IPS-18a (cell line): ENCODE data around the gene ULBP3.

Source experiments
- H3K27ac ChIP-seq: one replicate; pipeline ENCODE4 v1.5.1; 2013; ENCODE audit warnings: low read length
- H3K27me3 ChIP-seq: one replicate; pipeline ENCODE4 v1.6.1; 2013; ENCODE audit warnings: mild to moderate bottlenecking, low read length; ENCODE audit not compliant: control insufficient read depth, insufficient read depth
- H3K36me3 ChIP-seq: one replicate; pipeline ENCODE4 v1.6.1; 2013; ENCODE audit warnings: low read depth, low read length; ENCODE audit not compliant: control insufficient read depth
- H3K4me1 ChIP-seq: one replicate; pipeline ENCODE4 v1.6.1; 2013; ENCODE audit warnings: low read depth, low read length; ENCODE audit not compliant: control insufficient read depth
- H3K4me3 ChIP-seq: one replicate; pipeline ENCODE4 v1.5.1; 2013; ENCODE audit warnings: low read length
- H3K9ac ChIP-seq: one replicate; pipeline ENCODE4 v1.6.1; 2013; ENCODE audit warnings: mild to moderate bottlenecking, low read length, moderate library complexity
- H3K9me3 ChIP-seq: one replicate; pipeline ENCODE4 v1.6.1; 2013; ENCODE audit warnings: low read depth, low read length; ENCODE audit not compliant: control insufficient read depth

ULBP3 gene

DNA sequence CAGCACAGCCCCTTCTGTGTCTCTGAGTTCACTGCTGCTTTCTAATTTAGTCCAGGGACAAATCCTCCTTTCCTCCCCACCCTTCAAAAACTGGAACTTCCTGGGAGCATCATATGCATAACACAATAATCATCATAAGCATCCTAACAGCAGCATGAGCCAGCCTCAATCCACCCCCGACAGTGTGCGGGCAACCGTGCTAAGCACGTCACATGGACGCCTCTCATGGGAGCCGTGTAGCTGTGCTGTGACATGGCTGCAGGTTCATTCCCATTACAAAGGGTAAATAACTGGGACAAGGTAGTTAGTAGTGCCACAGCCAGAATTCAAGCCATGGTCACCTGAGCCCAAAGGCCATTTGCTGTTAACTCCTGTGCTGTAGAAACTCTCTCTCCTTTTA, 24.5 kb upstream of the ULBP3 start:
- H3K9me3 ChIP-seq, result no peaks in the 10 kb centered on the region
- H3K4me1 ChIP-seq, result no peaks in the 10 kb centered on the region
- no peak overlapping the region for H3K9ac ChIP-seq
- H3K4me3 ChIP-seq, result no peak overlapping the region
- H3K27ac ChIP-seq, result no peak overlapping the region
- no peaks in the 10 kb centered on the region for H3K27me3 ChIP-seq
- H3K36me3 ChIP-seq, result no peaks in the 10 kb centered on the region

DNA sequence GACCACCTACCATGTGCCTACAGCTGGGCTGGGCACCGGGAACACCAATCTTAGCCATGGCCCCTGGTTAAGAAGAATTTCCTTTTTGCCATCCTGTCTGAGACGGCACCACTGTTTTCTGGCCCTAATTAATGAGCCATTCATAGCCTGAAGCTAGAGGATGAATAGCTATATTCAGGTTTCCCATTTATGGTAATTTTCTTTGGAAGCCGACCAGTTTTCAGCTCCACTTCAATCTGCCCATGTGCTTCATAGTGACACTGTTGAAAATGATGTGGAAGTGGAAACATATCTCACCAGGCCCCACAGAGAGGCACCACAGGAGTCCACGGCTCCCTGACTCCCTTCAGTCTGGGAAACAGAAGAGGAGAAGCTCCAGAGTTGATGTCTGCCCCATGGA, 22.6 kb upstream of the ULBP3 start:
- no peak overlapping the region for H3K27ac ChIP-seq
- no peaks in the 10 kb centered on the region for H3K9me3 ChIP-seq
- no peaks in the 10 kb centered on the region for H3K36me3 ChIP-seq
- no peaks in the 10 kb centered on the region for H3K4me1 ChIP-seq
- no peak overlapping the region for H3K9ac ChIP-seq
- no peaks in the 10 kb centered on the region for H3K27me3 ChIP-seq
- H3K4me3 ChIP-seq, result no peak overlapping the region

DNA sequence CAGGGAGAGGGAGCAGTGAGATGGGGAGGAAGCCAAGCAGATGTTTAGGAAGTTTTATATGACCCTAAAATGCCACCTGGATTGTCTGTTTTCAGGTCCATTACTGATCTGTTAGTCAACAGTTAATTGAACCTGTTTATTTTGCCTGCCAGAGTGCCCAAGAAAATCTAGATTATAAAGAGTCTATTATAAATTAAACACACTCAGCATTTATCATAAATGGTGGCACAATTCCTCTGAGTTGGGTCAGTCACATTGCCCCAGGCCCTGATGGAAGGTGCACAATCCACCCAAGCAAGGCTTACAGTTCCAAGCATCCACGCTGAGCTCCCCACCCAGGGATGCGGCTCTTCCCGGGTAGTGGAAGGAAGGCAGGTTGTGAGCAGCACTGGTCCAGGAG, 21.4 kb upstream of the ULBP3 start:
- H3K27me3 ChIP-seq, result no peaks in the 10 kb centered on the region
- no peak overlapping the region for H3K27ac ChIP-seq
- H3K4me1 ChIP-seq, result no peaks in the 10 kb centered on the region
- no peaks in the 10 kb centered on the region for H3K9me3 ChIP-seq
- no peak overlapping the region for H3K4me3 ChIP-seq
- H3K36me3 ChIP-seq, result no peaks in the 10 kb centered on the region
- no peak overlapping the region for H3K9ac ChIP-seq

DNA sequence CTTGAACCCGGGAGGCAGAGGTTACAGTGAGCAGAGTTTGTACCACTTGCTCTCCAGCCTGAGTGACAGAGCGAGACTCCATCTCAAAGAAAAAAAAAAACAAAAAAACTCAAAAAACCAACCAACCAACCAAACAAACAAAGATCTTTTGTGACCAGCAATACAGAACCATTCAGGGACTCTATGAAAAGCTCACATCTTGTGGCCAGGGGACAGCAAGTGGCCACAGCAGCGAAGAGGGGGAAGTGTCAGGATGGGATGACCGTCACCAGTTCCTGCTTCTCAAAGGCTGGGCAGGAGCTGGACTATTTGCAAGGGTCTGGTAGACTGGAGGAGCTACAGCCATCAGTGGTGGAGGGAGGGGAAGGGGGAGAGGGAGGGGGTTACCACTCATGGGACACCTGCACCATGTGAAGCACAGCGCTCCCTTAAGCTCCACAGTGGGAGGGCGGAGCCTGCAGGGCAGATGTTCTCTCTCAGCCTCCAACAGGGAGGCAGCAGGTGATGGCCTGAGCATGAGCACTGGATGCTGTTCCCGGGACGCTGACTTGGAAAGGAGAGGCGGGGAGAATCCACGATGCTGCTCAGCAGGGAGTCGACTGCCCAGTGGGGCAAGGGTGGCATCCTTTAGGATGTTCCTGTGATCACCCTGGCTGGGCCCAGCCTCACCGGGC, 19.7 kb upstream of the ULBP3 start:
- Histone ChIP-seq H3K27me3 (no peaks in the 10 kb centered on the region), H3K9ac (no peak overlapping the region), H3K4me3 (no peak overlapping the region), H3K27ac (no peak overlapping the region), H3K4me1 (no peaks in the 10 kb centered on the region), H3K36me3 (no peaks in the 10 kb centered on the region), H3K9me3 (no peaks in the 10 kb centered on the region)

DNA sequence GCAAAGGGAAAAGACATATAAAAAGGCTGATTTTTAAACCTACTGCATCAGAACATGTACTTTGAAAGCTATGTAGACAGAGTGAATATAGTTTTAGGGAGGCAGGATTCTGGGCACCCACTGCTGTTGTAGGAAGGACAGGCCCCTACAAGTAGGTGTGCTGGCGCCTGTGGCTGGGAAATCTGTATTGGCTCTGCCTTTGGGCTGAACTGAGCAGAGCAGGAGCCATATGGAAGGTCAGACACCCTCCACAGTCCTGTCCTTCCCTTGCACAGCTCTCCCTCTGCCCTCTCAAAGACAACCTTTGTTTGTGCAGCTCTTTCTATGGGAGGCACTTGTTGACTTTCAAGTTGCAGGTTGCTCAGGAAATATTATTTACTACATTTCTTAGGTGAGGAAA, 18.4 kb upstream of the ULBP3 start:
- Histone ChIP-seq H3K36me3 (no peaks in the 10 kb centered on the region), H3K27me3 (no peaks in the 10 kb centered on the region), H3K9ac (no peak overlapping the region), H3K4me1 (no peaks in the 10 kb centered on the region), H3K9me3 (no peaks in the 10 kb centered on the region), H3K27ac (no peak overlapping the region), H3K4me3 (no peak overlapping the region)

DNA sequence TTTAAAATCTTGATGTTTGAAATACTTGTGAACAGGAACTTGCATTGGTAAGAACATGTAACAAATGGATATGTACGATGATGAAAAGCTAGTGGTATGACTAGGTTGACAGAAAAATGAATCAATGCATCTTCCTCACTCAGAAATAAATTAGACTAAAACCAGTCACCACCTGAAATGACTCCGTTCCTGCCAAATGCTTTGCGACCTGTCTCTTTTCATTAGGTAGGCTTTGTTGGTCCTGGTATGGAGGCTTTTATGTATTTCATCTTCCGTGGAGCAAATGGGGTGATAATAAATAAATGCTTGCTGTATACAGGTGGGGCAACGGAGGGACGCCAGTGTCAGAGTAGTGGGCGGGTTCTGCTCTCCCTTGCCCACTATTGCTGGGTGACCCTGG, 17.1 kb upstream of the ULBP3 start:
- Histone ChIP-seq H3K4me3 (no peak overlapping the region), H3K27me3 (no peaks in the 10 kb centered on the region), H3K36me3 (no peaks in the 10 kb centered on the region), H3K9me3 (no peaks in the 10 kb centered on the region), H3K4me1 (no peaks in the 10 kb centered on the region), H3K9ac (no peak overlapping the region), H3K27ac (no peak overlapping the region)

DNA sequence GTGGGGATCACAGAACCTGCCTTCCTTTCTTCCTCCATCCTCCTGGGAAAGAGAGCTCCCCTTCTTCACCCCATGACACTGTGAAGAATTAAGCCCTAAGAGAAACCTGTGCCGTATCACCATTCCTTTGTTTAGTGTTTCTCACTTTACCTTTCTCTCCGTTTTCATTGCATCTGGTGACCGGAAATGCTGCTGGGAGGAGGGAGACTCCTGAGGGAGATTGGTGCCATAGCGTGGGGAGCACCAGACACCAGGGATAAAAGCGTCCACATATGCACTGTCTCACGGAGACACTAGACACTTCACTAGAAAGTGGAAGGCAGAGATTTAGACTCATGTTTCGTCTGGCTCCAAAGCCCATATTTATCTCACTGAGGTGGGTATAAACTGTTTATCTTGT, 15.5 kb upstream of the ULBP3 start:
- H3K9ac ChIP-seq, result no peak overlapping the region
- H3K36me3 ChIP-seq, result no peaks in the 10 kb centered on the region
- no peak overlapping the region for H3K4me3 ChIP-seq
- no peaks in the 10 kb centered on the region for H3K4me1 ChIP-seq
- H3K9me3 ChIP-seq, result no peaks in the 10 kb centered on the region
- no peak overlapping the region for H3K27ac ChIP-seq
- no peaks in the 10 kb centered on the region for H3K27me3 ChIP-seq

DNA sequence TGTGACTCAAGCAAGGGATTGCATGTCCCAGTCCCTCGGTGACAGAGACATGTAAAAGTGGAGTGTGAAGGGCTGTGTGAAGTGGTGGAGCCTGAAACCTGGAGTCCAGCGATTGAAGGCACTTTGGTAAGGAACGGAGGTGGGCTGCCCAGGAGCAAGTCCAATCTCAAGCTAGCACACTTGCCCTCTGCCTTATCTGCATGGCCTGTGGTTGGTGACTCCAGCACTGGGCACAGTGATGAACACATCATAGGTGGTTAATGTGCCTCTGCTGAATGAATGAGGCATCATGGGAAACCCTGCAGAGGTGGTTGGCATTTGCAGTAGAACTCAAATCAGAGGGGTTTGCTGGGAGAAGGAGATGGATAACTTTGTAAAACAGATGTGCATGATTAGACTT, 14.9 kb upstream of the ULBP3 start:
- H3K9me3 ChIP-seq, result no peaks in the 10 kb centered on the region
- H3K36me3 ChIP-seq, result no peaks in the 10 kb centered on the region
- H3K27ac ChIP-seq, result no peak overlapping the region
- H3K9ac ChIP-seq, result no peak overlapping the region
- H3K27me3 ChIP-seq, result no peaks in the 10 kb centered on the region
- no peak overlapping the region for H3K4me3 ChIP-seq
- H3K4me1 ChIP-seq, result no peaks in the 10 kb centered on the region

DNA sequence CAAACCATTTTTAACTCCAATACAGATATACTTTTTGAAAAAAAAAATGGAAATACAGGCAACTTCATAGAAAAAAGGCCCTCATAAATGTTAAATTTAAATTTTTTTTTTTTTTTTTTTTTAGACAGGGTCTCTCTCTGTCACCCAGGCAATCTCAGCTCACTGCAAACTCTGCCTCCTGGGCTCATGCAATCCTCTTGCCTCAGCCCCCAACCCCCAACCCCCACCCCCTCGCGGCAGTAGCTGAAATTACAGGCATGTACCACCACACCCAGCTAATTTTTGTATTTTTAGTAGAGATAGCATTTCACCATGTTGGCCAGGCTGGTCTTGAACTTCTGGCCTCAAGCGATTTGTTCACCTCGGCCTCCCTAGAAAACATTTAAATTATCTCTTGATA, 12.8 kb upstream of the ULBP3 start:
- Histone ChIP-seq H3K9me3 (no peaks in the 10 kb centered on the region), H3K27ac (no peak overlapping the region), H3K27me3 (no peaks in the 10 kb centered on the region), H3K36me3 (no peaks in the 10 kb centered on the region), H3K9ac (no peak overlapping the region), H3K4me1 (no peaks in the 10 kb centered on the region), H3K4me3 (no peak overlapping the region)

DNA sequence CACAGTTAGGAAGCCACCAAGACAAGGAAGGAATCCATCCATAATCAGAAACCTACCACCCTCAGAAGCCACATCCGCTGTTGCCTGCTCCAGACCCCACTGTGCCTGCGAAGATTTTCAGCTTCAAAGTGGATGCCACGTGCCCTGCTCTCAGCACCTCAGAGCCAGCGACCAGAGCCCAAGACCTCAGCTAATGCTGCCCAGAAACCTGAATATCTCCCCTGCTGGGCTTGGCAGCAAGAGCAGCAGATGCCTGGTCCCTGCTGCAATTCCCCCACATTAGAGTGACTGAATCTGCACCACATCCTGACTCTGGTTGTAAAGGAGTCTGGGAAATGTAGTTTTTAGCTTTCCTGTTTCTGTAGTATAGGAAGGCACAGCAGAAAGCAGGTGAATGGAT, 10.7 kb upstream of the ULBP3 start:
- Histone ChIP-seq H3K36me3 (no peaks in the 10 kb centered on the region), H3K9ac (no peak overlapping the region), H3K9me3 (no peaks in the 10 kb centered on the region), H3K27me3 (no peaks in the 10 kb centered on the region), H3K4me3 (no peak overlapping the region), H3K27ac (no peak overlapping the region), H3K4me1 (peaks cover 3% of the 10 kb centered on the region)

DNA sequence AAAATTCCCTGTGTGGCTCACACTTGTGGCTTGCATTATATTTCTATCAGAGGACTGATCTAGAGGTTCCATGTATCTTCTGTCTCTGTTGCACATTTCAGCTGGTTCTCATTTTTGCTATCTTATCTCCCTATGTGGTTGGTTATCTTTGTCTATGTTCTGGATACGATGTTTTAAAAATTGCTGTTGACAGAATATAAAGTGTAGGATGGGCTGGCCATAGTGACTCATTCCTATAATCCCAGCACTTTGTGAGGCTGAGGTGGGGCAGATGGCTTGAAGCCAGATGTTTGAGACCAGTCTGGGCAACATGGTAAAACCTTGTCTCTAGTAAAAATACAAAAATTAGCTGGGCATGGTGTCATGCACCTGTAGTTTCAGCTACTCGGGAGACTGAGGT, 9.9 kb upstream of the ULBP3 start:
- no peaks in the 10 kb centered on the region for H3K9me3 ChIP-seq
- no peak overlapping the region for H3K4me3 ChIP-seq
- H3K36me3 ChIP-seq, result no peaks in the 10 kb centered on the region
- H3K27ac ChIP-seq, result no peak overlapping the region
- H3K9ac ChIP-seq, result no peak overlapping the region
- H3K27me3 ChIP-seq, result no peaks in the 10 kb centered on the region
- H3K4me1 ChIP-seq, result peaks cover 3% of the 10 kb centered on the region

DNA sequence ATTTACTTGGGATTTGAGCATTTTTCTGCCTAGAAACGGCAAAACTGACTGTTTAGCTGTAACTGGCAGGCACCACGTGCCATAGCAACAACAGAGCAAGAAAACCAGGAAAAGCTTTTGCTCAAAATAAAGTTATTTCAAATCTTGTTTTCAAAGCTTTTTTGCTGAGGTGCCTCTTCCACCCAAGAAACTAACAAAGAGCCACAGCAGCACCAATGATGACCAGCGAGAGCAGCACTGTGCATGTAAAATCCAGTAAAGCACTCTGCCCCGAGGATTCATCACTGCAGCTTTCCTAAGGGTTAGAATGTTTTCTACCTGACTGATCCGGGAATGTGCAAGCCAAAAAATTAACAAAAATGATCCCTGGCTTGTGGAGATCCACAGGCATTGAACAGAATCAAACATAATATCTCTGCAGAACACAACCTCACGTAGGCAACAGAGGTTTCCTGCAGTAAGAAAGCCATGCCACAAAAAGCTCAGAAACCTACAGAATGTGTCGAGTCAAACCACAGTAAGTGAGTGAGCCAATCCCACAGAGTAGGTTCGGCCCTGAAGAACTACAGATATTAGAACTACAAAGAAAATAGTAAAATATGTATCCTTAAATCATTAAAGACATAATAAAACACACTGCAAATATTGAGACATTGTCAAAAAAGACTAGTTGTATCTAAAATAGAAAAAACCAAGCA, 7.4 kb upstream of the ULBP3 start:
- Histone ChIP-seq H3K4me1 (peaks cover 3% of the 10 kb centered on the region), H3K9ac (no peak overlapping the region), H3K27ac (no peak overlapping the region), H3K4me3 (no peak overlapping the region), H3K36me3 (no peaks in the 10 kb centered on the region), H3K9me3 (no peaks in the 10 kb centered on the region), H3K27me3 (no peaks in the 10 kb centered on the region)
